Activated naive CD8-positive, alpha-beta T cell treated with anti-CD3 and anti-CD28 coated beads, Interleukin-2, amount 10 ng/mL, durations not matched to agents 7 days and 5 days (primary cell): ENCODE measurements around the gene TRAPPC1. TPM values are rescaled to one million over a fixed set of nuclear protein-coding genes. Genes with fewer than 3 reads are reported as not detected.

ENCODE experiments used
- ATAC-seq: fragments of 150-1000 bp; cut with Tn5 transposase; one replicate; pipeline ENCODE4 v1.10.0; 2021; ENCODE audit warnings: low read depth, moderate library complexity
- POLR2A ChIA-PET: fragments of 350-600 bp; sonication (Branson Sonifier 250); formaldehyde crosslinking; loops from one replicate; lab custom pipeline; 2021; ENCODE audit warnings: antibody characterized with exemption; lab: Charles Lee
- DNase-seq: peaks from one replicate; pipeline ENCODE4 v3.0.0; 2021
- H3K27ac Mint-ChIP-seq: one replicate; pipeline ENCODE4 v1.8.0; 2022; ENCODE audit warnings: mild to moderate bottlenecking, mixed read lengths
- H3K27me3 Mint-ChIP-seq: one replicate; pipeline ENCODE4 v1.8.0; 2022; ENCODE audit warnings: mild to moderate bottlenecking, moderate library complexity, mixed read lengths
- H3K36me3 Mint-ChIP-seq: one replicate; pipeline ENCODE4 v1.8.0; 2021; ENCODE audit warnings: mild to moderate bottlenecking, mixed read lengths
- H3K4me1 Mint-ChIP-seq: one replicate; pipeline ENCODE4 v1.8.0; 2021; ENCODE audit warnings: mixed read lengths
- H3K4me3 Mint-ChIP-seq: one replicate; pipeline ENCODE4 v1.8.0; 2022; ENCODE audit warnings: mild to moderate bottlenecking, moderate library complexity, mixed read lengths
- H3K9me3 Mint-ChIP-seq: one replicate; pipeline ENCODE4 v1.8.0; 2021; ENCODE audit warnings: mixed read lengths
- total RNA-seq, 2 experiments: library from RNA; stranded (reverse); gene quantifications; one replicate each; pipeline ENCODE4 v1.2.3, GENCODE V29; 2021

TRAPPC1 gene
- total RNA-seq, 2 experiments from 2014 or later: 222 to 237 TPM

GRCh38 chr17:7930841-7931631, 710 bp downstream of the TRAPPC1 start:
- H3K27ac Mint-ChIP-seq: peak overlapping the region; percentile 98
- ATAC-seq (no peak), DNase-seq (no peak)
- H3K4me3 Mint-ChIP-seq: peak overlapping the region; percentile 99
- peaks cover 32% of the 10 kb centered on the region for H3K4me1 Mint-ChIP-seq
- no peaks in the 10 kb centered on the region for H3K27me3 Mint-ChIP-seq
- POLR2A ChIA-PET: interaction anchor here (0.6 to 4.5 kb wide), 12 partner anchors 8 to 303 kb away, joined by 3 to 51 read pairs (median 4); partner anchors contain the start of genes RNF227, SAT2 and TP53
- peaks cover 14% of the 10 kb centered on the region for H3K36me3 Mint-ChIP-seq
- H3K9me3 Mint-ChIP-seq: no peaks in the 10 kb centered on the region

- peak within 1 kb of the TSS; percentile 98 for H3K27ac Mint-ChIP-seq
These were observed 2.4 kb downstream of the TRAPPC1 start, which contains the start of gene KCNAB3 for GRCh38 chr17:7929158-7930023. KCNAB3 (minus strand) TSS chr17:7929856; CDS start chr17:7929435, 421 bp downstream.

GRCh38 chr17:7927596-7927995, 4.2 kb downstream of the TRAPPC1 start:
- POLR2A ChIA-PET: no interaction called here
- Mint-ChIP-seq H3K36me3 (peaks cover 6% of the 10 kb centered on the region), H3K4me1 (peaks cover 18% of the 10 kb centered on the region), H3K27ac (no peak overlapping the region), H3K9me3 (no peaks in the 10 kb centered on the region), H3K4me3 (no peak overlapping the region), H3K27me3 (no peaks in the 10 kb centered on the region)
- ATAC-seq (no peak), DNase-seq (no peak)

More at GRCh38 chr17:7929158-7930023, 2.4 kb downstream of the TRAPPC1 start, which contains the start of gene KCNAB3:
- ATAC-seq (no peak), DNase-seq (peak; percentile 37)
- Mint-ChIP-seq H3K27me3 (no peaks in the 10 kb centered on the region), H3K36me3 (peaks cover 6% of the 10 kb centered on the region), H3K4me1 (peaks cover 20% of the 10 kb centered on the region), H3K4me3 (peak within 1 kb of the TSS; percentile 99), H3K9me3 (no peaks in the 10 kb centered on the region)
- POLR2A ChIA-PET: interaction anchor here (4.5 kb wide), 1 partner anchor 13 kb away, joined by 51 read pairs; the partner anchor contains the start of gene RNF227

- peak overlapping the region; percentile 84 for H3K27ac Mint-ChIP-seq
- ATAC-seq (peak; percentile 95), DNase-seq (peak; percentile 85)
- H3K9me3 Mint-ChIP-seq: no peaks in the 10 kb centered on the region
- peaks cover 6% of the 10 kb centered on the region for H3K36me3 Mint-ChIP-seq
- H3K4me1 Mint-ChIP-seq: peaks cover 15% of the 10 kb centered on the region
- no peaks in the 10 kb centered on the region for H3K27me3 Mint-ChIP-seq
- POLR2A ChIA-PET: interaction anchor here (2.3 kb wide), 1 partner anchor 9 kb away, joined by 19 read pairs; the partner anchor contains the start of genes CNTROB and TRAPPC1
- H3K4me3 Mint-ChIP-seq: peak overlapping the region; percentile 76
These were observed 8.7 kb downstream of the TRAPPC1 start for GRCh38 chr17:7922845-7923628.

DNA sequence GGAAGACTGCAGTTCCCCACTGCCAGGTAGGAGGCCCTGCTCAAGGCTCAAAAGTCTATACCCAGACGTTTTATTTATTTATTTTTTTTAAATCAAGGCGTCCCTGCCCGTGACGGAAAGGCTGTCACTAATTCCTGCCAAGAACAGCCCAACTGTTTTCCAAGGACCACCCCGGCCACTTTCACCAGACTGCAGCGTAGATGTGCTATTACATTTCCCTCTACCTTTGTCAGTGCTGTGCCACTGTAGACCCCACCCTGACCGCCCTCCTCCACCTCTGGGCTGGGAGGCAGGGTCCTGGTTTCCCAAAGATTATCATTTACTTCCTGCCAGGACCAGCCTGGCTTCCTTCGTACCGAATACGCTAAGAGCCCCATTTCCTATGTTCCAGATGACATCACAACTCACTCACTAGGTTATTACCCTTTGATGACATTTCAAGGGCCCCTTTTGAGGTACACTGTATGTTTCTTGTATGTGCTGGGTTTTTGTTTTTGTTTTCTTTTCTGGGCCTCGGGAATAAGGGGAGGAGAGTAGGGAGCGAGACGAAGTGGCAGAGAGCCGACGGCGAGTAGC, 9.4 kb downstream of the TRAPPC1 start:
- H3K36me3 Mint-ChIP-seq: peaks cover 4% of the 10 kb centered on the region
- ATAC-seq: peak; percentile 50
- peak overlapping the region; percentile 76 for H3K4me3 Mint-ChIP-seq
- DNase-seq: no peak
- H3K9me3 Mint-ChIP-seq: no peaks in the 10 kb centered on the region
- peaks cover 15% of the 10 kb centered on the region for H3K4me1 Mint-ChIP-seq
- H3K27ac Mint-ChIP-seq: peak overlapping the region; percentile 84
- no peaks in the 10 kb centered on the region for H3K27me3 Mint-ChIP-seq
- POLR2A ChIA-PET: interaction anchor here (2.3 kb wide), 1 partner anchor 10 kb away, joined by 19 read pairs; the partner anchor contains the start of genes CNTROB and TRAPPC1

DNA sequence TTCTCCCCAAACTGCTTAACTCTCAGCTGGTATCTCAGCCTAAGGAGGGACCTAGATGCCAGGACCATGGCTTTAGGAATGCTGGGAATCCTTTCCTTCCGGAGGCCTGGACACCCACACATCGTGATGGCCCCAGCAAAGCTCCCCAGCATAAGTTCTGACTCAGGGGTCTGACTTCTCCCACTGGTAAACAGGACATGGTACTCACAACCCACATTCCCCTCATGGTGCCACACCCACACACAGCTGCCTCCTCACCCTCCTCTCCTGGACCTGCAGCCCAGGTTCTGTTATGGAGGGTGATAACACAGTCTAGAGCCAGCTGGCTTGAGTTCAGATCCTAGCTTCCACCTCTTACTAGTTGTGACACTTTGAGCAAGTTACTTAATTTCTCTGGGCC, 14.9 kb downstream of the TRAPPC1 start:
- Mint-ChIP-seq H3K36me3 (peaks cover 2% of the 10 kb centered on the region), H3K4me1 (peaks cover 26% of the 10 kb centered on the region), H3K27me3 (no peaks in the 10 kb centered on the region), H3K27ac (peak overlapping the region; percentile 58), H3K4me3 (peak overlapping the region; percentile 71), H3K9me3 (no peaks in the 10 kb centered on the region)
- no peak for DNase-seq
- POLR2A ChIA-PET: interaction anchor here (4.2 to 6.4 kb wide), 2 partner anchors 15 to 73 kb away, joined by 44 to 51 read pairs; partner anchors contain the start of genes CNTROB, KCNAB3 and TRAPPC1
- no peak for ATAC-seq

GRCh38 chr17:7916385-7916682, 15.4 kb downstream of the TRAPPC1 start:
- Mint-ChIP-seq H3K9me3 (no peaks in the 10 kb centered on the region), H3K4me3 (peak overlapping the region; percentile 71), H3K4me1 (peaks cover 25% of the 10 kb centered on the region), H3K27ac (peak overlapping the region; percentile 58), H3K27me3 (no peaks in the 10 kb centered on the region), H3K36me3 (peaks cover 2% of the 10 kb centered on the region)
- no peak for ATAC-seq
- POLR2A ChIA-PET: interaction anchor here (0.9 to 6.4 kb wide), 9 partner anchors 9 to 332 kb away, joined by 3 to 51 read pairs (median 5); partner anchors contain the start of genes CNTROB, CTC1, KCNAB3 and NAA38
- no peak for DNase-seq

- peak; percentile 90 for DNase-seq
- Mint-ChIP-seq H3K4me1 (peaks cover 25% of the 10 kb centered on the region), H3K36me3 (peaks cover 5% of the 10 kb centered on the region), H3K27ac (peak within 1 kb of the TSS; percentile 91), H3K9me3 (no peaks in the 10 kb centered on the region), H3K27me3 (no peaks in the 10 kb centered on the region), H3K4me3 (peak within 1 kb of the TSS; percentile 92)
- POLR2A ChIA-PET: interaction anchor here (0.7 to 6.4 kb wide), 12 partner anchors 10 to 373 kb away, joined by 3 to 51 read pairs (median 4); partner anchors contain the start of genes CNTROB, CTC1, KCNAB3 and NAA38
- peak; percentile 81 for ATAC-seq
These were observed 15.9 kb downstream of the TRAPPC1 start, which contains the start of gene RNF227 for GRCh38 chr17:7915611-7916384. RNF227 (minus strand) TSS chr17:7916289; CDS start chr17:7916195, 94 bp downstream.

DNA sequence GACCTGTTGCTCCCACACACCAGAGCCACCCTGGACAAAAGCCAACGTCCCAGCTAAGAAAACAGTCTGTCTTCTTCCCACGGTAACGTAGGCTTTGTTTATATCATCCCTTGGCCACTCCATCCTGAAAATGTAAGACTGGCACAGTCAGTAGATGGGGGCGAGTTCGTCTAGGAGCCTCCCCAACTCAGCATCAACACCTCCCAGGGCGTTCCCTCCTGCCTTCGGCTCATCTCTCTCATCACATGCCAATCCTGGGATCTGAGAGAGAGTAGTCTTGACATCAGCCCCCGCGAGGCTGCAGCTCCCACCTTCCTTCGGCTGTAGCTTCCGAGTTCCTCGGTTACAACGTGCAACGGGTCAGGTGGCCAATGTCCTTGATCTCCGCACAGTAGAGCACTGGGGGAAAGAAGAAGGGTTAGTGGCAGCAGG, 16.6 kb downstream of the TRAPPC1 start:
- no peaks in the 10 kb centered on the region for H3K27me3 Mint-ChIP-seq
- no peaks in the 10 kb centered on the region for H3K9me3 Mint-ChIP-seq
- no peak for DNase-seq
- peak overlapping the region; percentile 91 for H3K27ac Mint-ChIP-seq
- peaks cover 5% of the 10 kb centered on the region for H3K36me3 Mint-ChIP-seq
- H3K4me3 Mint-ChIP-seq: peak overlapping the region; percentile 92
- peak; percentile 48 for ATAC-seq
- peaks cover 25% of the 10 kb centered on the region for H3K4me1 Mint-ChIP-seq
- POLR2A ChIA-PET: interaction anchor here (0.7 to 6.4 kb wide), 11 partner anchors 10 to 374 kb away, joined by 3 to 51 read pairs (median 4); partner anchors contain the start of genes CNTROB, KCNAB3, NAA38 and RANGRF

DNA sequence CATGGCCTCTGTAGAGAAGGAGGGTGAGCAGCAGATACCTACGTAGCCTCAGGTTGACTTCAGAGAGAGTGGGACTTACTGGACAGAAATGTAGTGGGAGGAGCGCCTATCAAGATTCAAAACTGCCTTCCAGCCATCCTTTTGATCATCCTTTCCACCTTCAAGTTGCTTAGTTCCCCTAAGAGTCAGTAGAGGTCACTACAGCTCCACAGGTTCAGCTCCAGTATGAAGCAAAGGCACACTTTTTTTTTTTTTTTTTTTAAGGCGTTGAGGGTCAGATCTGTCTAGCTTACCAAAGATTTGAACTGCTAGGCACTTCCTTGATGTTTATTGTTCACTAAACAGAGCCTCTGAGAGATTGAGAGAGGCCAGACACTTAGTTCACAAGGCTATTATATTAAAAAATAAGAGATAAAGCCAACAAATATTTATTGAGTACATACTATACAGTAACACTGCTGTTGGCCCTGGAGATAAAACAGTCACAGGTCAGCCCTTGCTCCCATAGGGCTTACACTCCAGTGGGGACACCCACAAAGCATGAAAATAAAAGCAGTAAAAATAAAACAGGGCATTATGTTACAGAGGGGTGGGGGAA, 18.7 kb downstream of the TRAPPC1 start:
- Mint-ChIP-seq H3K9me3 (no peaks in the 10 kb centered on the region), H3K36me3 (peaks cover 16% of the 10 kb centered on the region), H3K4me1 (peaks cover 25% of the 10 kb centered on the region), H3K4me3 (no peak overlapping the region), H3K27ac (peak overlapping the region; percentile 76), H3K27me3 (no peaks in the 10 kb centered on the region)
- DNase-seq (no peak), ATAC-seq (peak; percentile 37)
- POLR2A ChIA-PET: interaction anchor here (0.6 to 6.4 kb wide), 8 partner anchors 19 to 89 kb away, joined by 3 to 44 read pairs (median 4); partner anchors contain the start of genes CNTROB, NAA38 and TRAPPC1

GRCh38 chr17:7911116-7911515, 20.6 kb downstream of the TRAPPC1 start:
- ATAC-seq (no peak), DNase-seq (no peak)
- no peak overlapping the region for H3K4me3 Mint-ChIP-seq
- no peaks in the 10 kb centered on the region for H3K27me3 Mint-ChIP-seq
- H3K36me3 Mint-ChIP-seq: peaks cover 20% of the 10 kb centered on the region
- peaks cover 17% of the 10 kb centered on the region for H3K4me1 Mint-ChIP-seq
- POLR2A ChIA-PET: no interaction called here
- H3K27ac Mint-ChIP-seq: no peak overlapping the region
- H3K9me3 Mint-ChIP-seq: no peaks in the 10 kb centered on the region
